GM18907 (cell line): ENCODE measurements around the gene CEP19.
"Not testable (repeated sequence)": the region's sequence is repeated elsewhere in the genome, so short reads cannot be mapped to it uniquely, and the experiment has no call there.

Source experiments
- ATAC-seq: cut with Tn5 transposase; IDR thresholded peaks from one replicate; pipeline ENCODE4 v1.9.1; 2021; ENCODE audit warnings: mild to moderate bottlenecking, moderate library complexity; ENCODE audit not compliant: unreplicated experiment

Gene CEP19

GRCh38 chr3:196711838-196712513 lies at the start of gene CEP19, which contains the start of gene PIGX:
Gene CEP19 (minus strand): TSS chr3:196712250. CDS start chr3:196708657, 3,593 bp downstream.
Gene PIGX (plus strand): TSS chr3:196712377.
- peak; percentile 71 for ATAC-seq

GRCh38 chr3:196757876-196758739 lies 46.1 kb upstream of the CEP19 start:
- ATAC-seq: no peak

- no peak for ATAC-seq
Observed at GRCh38 chr3:196756732-196757131, 44.7 kb upstream of the CEP19 start.

GRCh38 chr3:196754091-196754981 lies 42.3 kb upstream of the CEP19 start:
- no peak for ATAC-seq

GRCh38 chr3:196753201-196753600 lies 41.2 kb upstream of the CEP19 start:
- ATAC-seq: no peak

- no peak for ATAC-seq
Observed at GRCh38 chr3:196749125-196749524, 37.1 kb upstream of the CEP19 start.

GRCh38 chr3:196743569-196743968 lies 31.5 kb upstream of the CEP19 start:
- ATAC-seq: not testable (repeated sequence)

GRCh38 chr3:196741249-196741889 lies 29.3 kb upstream of the CEP19 start:
- ATAC-seq: no peak

- peak; percentile 12 for ATAC-seq
Observed at GRCh38 chr3:196740481-196741248, 28.6 kb upstream of the CEP19 start.

GRCh38 chr3:196739671-196740480 lies 27.8 kb upstream of the CEP19 start, which contains the start of gene PAK2:
Gene PAK2 (plus strand): TSS chr3:196739857. CDS start chr3:196782647, 42,790 bp downstream.
- ATAC-seq: peak; percentile 83

- ATAC-seq: no peak
Observed at GRCh38 chr3:196737655-196738054, 25.6 kb upstream of the CEP19 start.

- ATAC-seq: no peak
Observed at GRCh38 chr3:196736670-196737374, 24.8 kb upstream of the CEP19 start.

- no peak for ATAC-seq
Observed at GRCh38 chr3:196735751-196736150, 23.7 kb upstream of the CEP19 start.

- ATAC-seq: no peak
Observed at GRCh38 chr3:196726788-196727675, 15.0 kb upstream of the CEP19 start.

GRCh38 chr3:196721097-196721496 lies 9.0 kb upstream of the CEP19 start:
- ATAC-seq: no peak

- peak; percentile 51 for ATAC-seq
Observed at GRCh38 chr3:196717162-196717561, 5.1 kb upstream of the CEP19 start.
